Esophagus muscularis mucosa (tissue), 4 donors: ENCODE results near the gene TRPM3.

Experiments used
- CTCF ChIP-seq, 3 experiments: fragments of 200-600 bp in 2 of 3; fragments of 450-650 bp in 1 of 3; sonication (generic) in 2 of 3; IDR thresholded peaks; one replicate each; pipeline ENCODE4 v1.5.1; 2017 to 2019; ENCODE audit warnings: antibody characterized with exemption in 3 of 3, mild to moderate bottlenecking in 2 of 3, moderate library complexity in 1 of 3
- EP300 ChIP-seq: sonication (generic); formaldehyde crosslinking; IDR thresholded peaks from one replicate; pipeline ENCODE4 v1.6.1; 2017; ENCODE audit warnings: antibody characterized with exemption
- POLR2A ChIP-seq: fragments of 450-650 bp; IDR thresholded peaks from one replicate; pipeline ENCODE4 v1.6.1; 2017; ENCODE audit warnings: antibody characterized with exemption, moderate library complexity, mild to moderate bottlenecking, low read depth
- POLR2AphosphoS5 ChIP-seq, 2 donors: sonication (generic); formaldehyde crosslinking; IDR thresholded peaks; one replicate each; pipeline ENCODE4 v1.6.1; 2017; ENCODE audit warnings: antibody characterized with exemption in 2 of 2

- TF ChIP-seq CTCF (IDR thresholded peaks at IDR 0.05): no peak
- TF ChIP-seq POLR2A: no peak
- TF ChIP-seq EP300: no peak
- no peak for TF ChIP-seq POLR2AphosphoS5 (IDR thresholded peaks at IDR 0.05)
These were observed 564.6 kb downstream of the TRPM3 start for GRCh38 chr9:70556771-70557170.
